ENCODE measurements around the gene NPPC. TPM values are rescaled to one million over a fixed set of nuclear protein-coding genes. Genes with fewer than 3 reads are reported as not detected.

The NPPC gene, protein sequence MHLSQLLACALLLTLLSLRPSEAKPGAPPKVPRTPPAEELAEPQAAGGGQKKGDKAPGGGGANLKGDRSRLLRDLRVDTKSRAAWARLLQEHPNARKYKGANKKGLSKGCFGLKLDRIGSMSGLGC
- total RNA-seq: not detected

DNA sequence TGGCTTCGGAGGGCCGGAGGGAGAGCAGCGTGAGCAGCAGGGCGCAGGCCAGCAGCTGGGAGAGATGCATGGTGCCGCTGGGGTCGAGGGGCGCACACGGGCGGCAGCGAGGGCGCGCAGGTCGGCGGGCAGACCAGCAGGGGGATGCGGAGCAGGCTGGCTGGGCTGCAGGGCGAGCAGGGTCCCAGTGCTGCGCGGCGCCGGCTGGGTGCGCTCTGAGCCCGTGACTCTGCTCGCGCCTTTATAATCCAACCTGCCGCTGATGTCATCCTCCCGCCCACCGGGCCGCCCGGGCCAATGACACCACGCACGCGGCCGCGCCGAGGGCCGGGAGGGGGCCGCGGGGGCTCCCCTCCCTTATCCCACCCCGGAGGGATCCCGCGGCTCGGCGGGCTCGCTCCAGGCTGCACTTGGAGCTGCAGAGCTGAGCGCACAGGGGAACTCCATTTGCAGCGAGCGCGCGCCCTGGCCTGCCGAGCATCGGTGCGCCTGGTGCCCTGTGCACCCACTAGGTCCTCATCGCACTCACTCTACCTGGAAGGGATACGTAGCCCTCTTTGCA lies at the start of gene NPPC:
Gene NPPC, minus strand, starts transcription at position 217 of the 562 bp plus-strand sequence. Its CDS starts 147 bp downstream, at position 70.
- DNase-seq (ENCODE audit: low spot score in 2 of 2): peak in 1 of 2 donors; percentile 78
- 0 to 3% methylated on average over 7 to 31 of the region's 54 CpGs for WGBS, 2 donors
- peak within 1 kb of the TSS; percentile 21 for H3K4me3 ChIP-seq (ENCODE audit: low read depth, poor library complexity, severe bottlenecking)
- TF ChIP-seq POLR2A (IDR thresholded peaks at IDR 0.05): no peak
- TF ChIP-seq, protein P1, sequence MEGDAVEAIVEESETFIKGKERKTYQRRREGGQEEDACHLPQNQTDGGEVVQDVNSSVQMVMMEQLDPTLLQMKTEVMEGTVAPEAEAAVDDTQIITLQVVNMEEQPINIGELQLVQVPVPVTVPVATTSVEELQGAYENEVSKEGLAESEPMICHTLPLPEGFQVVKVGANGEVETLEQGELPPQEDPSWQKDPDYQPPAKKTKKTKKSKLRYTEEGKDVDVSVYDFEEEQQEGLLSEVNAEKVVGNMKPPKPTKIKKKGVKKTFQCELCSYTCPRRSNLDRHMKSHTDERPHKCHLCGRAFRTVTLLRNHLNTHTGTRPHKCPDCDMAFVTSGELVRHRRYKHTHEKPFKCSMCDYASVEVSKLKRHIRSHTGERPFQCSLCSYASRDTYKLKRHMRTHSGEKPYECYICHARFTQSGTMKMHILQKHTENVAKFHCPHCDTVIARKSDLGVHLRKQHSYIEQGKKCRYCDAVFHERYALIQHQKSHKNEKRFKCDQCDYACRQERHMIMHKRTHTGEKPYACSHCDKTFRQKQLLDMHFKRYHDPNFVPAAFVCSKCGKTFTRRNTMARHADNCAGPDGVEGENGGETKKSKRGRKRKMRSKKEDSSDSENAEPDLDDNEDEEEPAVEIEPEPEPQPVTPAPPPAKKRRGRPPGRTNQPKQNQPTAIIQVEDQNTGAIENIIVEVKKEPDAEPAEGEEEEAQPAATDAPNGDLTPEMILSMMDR (IDR thresholded peaks at IDR 0.05): no peak
- intact Hi-C loops (cut with DNase I; ENCODE audit: low total_unique reads): loop anchor here (5.0 kb wide), 2 partner anchors 211 to 401 kb away; no protein-coding TSS in a partner anchor

DNA sequence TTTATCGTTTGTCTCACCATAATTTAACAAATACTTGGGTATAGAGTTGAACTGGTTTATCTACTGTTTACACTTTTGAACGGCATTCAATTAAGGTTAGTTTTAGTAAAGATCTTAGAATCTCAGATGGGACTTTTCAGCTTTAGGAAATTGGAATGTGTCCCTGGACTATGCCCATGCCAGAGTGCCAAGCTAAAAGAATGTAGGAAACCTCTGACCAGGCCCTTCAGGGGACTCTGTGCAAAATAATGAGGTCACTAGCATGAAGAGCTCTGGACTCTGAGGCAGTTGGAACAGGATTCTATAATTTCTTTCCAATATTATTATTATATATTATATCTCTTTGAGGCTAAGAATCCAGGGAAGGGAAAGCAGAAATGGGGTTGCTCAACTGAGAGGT lies 48.8 kb upstream of the NPPC start:
- no peak overlapping the region for H3K4me3 ChIP-seq (ENCODE audit: low read depth, poor library complexity, severe bottlenecking)
- intact Hi-C loops (cut with DNase I; ENCODE audit: low total_unique reads): no loop called here
- no peak for DNase-seq (ENCODE audit: low spot score in 2 of 2)
- WGBS, 2 donors: 96 to 98% methylated on average over 2 of the region's 2 CpGs
- TF ChIP-seq POLR2A (IDR thresholded peaks at IDR 0.05): no peak
- TF ChIP-seq, protein P1 (IDR thresholded peaks at IDR 0.05): no peak

DNA sequence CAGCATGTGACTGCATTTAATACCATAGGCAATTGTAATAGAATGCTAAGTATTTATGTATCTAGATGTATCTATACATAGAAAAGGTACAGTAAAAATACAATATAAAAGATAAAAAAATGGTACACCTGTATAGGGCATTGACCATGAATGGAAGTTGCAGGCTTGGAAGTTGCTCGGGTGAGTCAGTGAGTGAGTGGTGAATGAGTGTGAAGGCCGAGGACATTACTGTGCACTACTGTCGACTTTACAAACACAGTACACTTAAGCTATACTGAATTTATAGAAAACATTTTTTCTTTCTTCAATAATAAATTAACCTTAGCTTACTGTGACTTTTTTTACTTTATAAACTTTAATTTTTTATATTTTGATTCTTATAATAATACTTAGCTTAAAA lies 44.3 kb upstream of the NPPC start:
- 89 to 93% methylated on average over 3 of the region's 3 CpGs for WGBS, 2 donors
- DNase-seq (ENCODE audit: low spot score in 2 of 2): no peak
- intact Hi-C loops (cut with DNase I; ENCODE audit: low total_unique reads): no loop called here
- H3K4me3 ChIP-seq (ENCODE audit: low read depth, poor library complexity, severe bottlenecking): no peak overlapping the region
- TF ChIP-seq, protein P1 (IDR thresholded peaks at IDR 0.05): no peak
- TF ChIP-seq POLR2A (IDR thresholded peaks at IDR 0.05): no peak

DNA sequence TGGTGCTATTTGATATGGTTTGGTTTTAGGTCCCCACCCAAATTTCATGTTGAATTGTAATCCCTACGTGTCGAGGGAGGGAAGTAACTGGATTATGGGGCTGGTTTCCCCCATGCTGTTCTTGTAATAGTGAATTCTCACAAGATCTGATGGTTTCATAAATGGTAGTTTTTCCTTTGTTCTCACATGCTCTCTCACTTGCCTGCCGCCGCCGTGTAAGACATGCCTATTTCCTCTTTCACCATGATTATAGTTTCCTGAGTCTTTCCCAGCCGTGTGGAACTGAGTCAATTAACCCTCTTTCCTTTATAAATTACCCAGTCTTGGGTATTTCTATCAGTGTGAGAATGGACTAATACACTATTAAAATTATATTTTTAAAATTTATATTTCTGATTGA lies 42.6 kb upstream of the NPPC start:
- WGBS, 2 donors: 90 to 93% methylated on average over 6 of the region's 6 CpGs

DNA sequence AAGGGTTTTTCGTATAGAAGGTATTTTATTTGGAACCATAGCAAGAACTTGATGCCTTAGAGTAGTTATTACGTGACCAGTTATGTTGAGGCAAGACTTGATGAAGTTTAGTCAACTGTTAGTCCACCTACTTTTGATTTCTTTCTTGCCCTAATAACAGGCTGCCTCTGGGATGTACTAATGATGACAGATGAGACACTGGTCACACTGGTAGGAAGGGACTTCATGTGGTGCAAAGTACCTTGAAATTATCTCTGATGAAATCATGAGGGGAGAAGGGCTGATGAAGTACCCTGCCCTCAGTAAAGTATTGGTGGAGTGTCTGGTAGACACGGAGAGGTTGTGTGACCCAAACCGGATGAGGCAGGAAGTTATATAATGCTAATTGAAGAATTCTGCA lies 40.7 kb upstream of the NPPC start:
- TF ChIP-seq, protein P1 (IDR thresholded peaks at IDR 0.05): no peak
- no peak for DNase-seq (ENCODE audit: low spot score in 2 of 2)
- 55 to 65% methylated on average over 4 of the region's 4 CpGs for WGBS, 2 donors
- intact Hi-C loops (cut with DNase I; ENCODE audit: low total_unique reads): no loop called here
- no peak overlapping the region for H3K4me3 ChIP-seq (ENCODE audit: low read depth, poor library complexity, severe bottlenecking)

More for the DNA sequence above, 42.6 kb upstream of the NPPC start:
- intact Hi-C loops (cut with DNase I; ENCODE audit: low total_unique reads): no loop called here
- no peak for TF ChIP-seq POLR2A (IDR thresholded peaks at IDR 0.05)
- TF ChIP-seq, protein P1 (IDR thresholded peaks at IDR 0.05): no peak
- no peak for DNase-seq (ENCODE audit: low spot score in 2 of 2)
- H3K4me3 ChIP-seq (ENCODE audit: low read depth, poor library complexity, severe bottlenecking): no peak overlapping the region

DNA sequence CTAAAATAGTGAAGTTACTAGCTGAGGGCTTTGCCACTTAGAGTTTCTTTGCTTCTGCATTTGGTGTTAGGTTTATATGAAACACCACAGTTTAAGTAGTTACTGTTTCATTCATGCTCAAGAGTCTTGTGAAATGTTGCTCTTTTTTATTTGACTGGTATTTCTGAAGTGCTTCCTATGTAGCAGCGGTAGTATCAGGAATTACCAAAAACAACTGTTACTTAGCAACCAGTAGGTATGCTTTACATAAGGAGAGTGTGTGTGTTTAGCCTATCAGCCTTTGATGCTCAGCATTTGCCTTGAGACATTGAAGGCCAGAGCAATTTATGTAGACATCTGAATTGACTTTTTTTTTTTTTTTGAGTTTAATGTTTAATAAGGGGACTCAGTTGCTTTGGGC lies 38.9 kb upstream of the NPPC start:
- intact Hi-C loops (cut with DNase I; ENCODE audit: low total_unique reads): no loop called here
- no peak for TF ChIP-seq POLR2A (IDR thresholded peaks at IDR 0.05)
- TF ChIP-seq, protein P1 (IDR thresholded peaks at IDR 0.05): no peak
- H3K4me3 ChIP-seq (ENCODE audit: low read depth, poor library complexity, severe bottlenecking): no peak overlapping the region
- DNase-seq (ENCODE audit: low spot score in 2 of 2): no peak
- WGBS, 2 donors: 30 to 48% methylated on average over 1 of the region's 1 CpG

All from lower leg skin (tissue), 4 donors.